IMR-90 (cell line): ENCODE results near the gene GALNT9. TPM values are rescaled to one million over a fixed set of nuclear protein-coding genes. Genes with fewer than 3 reads are reported as not detected.

Source experiments
- ATAC-seq: fragments of 200-7000 bp; cut with Tn5 transposase; 2 replicates; pipeline ENCODE4 v1.9.1; 2020; ENCODE audit warnings: low read depth, mild to moderate bottlenecking, moderate library complexity
- BruUV-seq: library from RNA; stranded (reverse); fragments of 400-500 nt; replicated peaks from 2 replicates; lab custom pipeline; 2021; lab: Mats Ljungman, UMichigan
- CTCF ChIA-PET: fragments of 300-600 bp; formaldehyde crosslinking; extraction: SDS; loops from one replicate; lab custom pipeline; 2021; ENCODE audit warnings: antibody characterized with exemption; lab: Yijun Ruan, JAX
- POLR2A ChIA-PET: fragments of 300-600 bp; sonication (Branson Sonifier 250); formaldehyde crosslinking; loops from one replicate; lab custom pipeline; 2022; ENCODE audit warnings: antibody characterized with exemption; ENCODE audit not compliant: unreplicated experiment; lab: Charles Lee
- DNase-seq: peaks from one replicate; pipeline ENCODE4 v3.0.0; 2013
- H2AFZ ChIP-seq: replicated peaks from 2 replicates; pipeline ENCODE3; 2013; ENCODE audit warnings: low read length, mild to moderate bottlenecking; ENCODE audit not compliant: poor library complexity
- H2AK5ac ChIP-seq: 2 replicates; pipeline ENCODE4 v1.6.1; 2013; ENCODE audit warnings: low read depth, low read length, inconsistent platforms
- H2AK9ac ChIP-seq: replicated peaks from 2 replicates; pipeline ENCODE3; 2013; ENCODE audit warnings: mild to moderate bottlenecking, low read depth, low read length, moderate library complexity; ENCODE audit not compliant: poor library complexity
- H2BK120ac ChIP-seq: 2 replicates; pipeline ENCODE4 v1.6.1; 2013; ENCODE audit warnings: low read depth, low read length, inconsistent platforms
- H2BK15ac ChIP-seq: 3 replicates; pipeline ENCODE4 v1.6.1; 2013; ENCODE audit warnings: low read depth, low read length, inconsistent platforms
- H2BK20ac ChIP-seq: 2 replicates; pipeline ENCODE4 v1.6.1; 2013; ENCODE audit warnings: low read depth, mild to moderate bottlenecking, inconsistent platforms, low read length, moderate library complexity
- H2BK5ac ChIP-seq: 2 replicates; pipeline ENCODE4 v1.6.1; 2013; ENCODE audit warnings: mild to moderate bottlenecking, low read depth, low read length, inconsistent platforms; ENCODE audit not compliant: poor library complexity, severe bottlenecking
- H3K14ac ChIP-seq: replicated peaks from 2 replicates; pipeline ENCODE4 v1.6.1; 2013; ENCODE audit warnings: low read depth, low read length, inconsistent platforms
- H3K18ac ChIP-seq: 2 replicates; pipeline ENCODE4 v1.6.1; 2013; ENCODE audit warnings: low read depth, low read length, control low read depth
- H3K23ac ChIP-seq: 2 replicates; pipeline ENCODE4 v1.6.1; 2013; ENCODE audit warnings: low read depth, low read length, inconsistent platforms
- H3K27ac ChIP-seq: 2 replicates; pipeline ENCODE4 v1.5.1; 2013; ENCODE audit warnings: mild to moderate bottlenecking, control low read depth, low read length; ENCODE audit not compliant: insufficient read depth
- H3K27me3 ChIP-seq: 2 replicates; pipeline ENCODE4 v1.6.1; 2013; ENCODE audit warnings: low read length; ENCODE audit not compliant: control insufficient read depth, insufficient read depth
- H3K36me3 ChIP-seq: 2 replicates; pipeline ENCODE4 v1.6.1; 2013; ENCODE audit warnings: low read length, mixed read lengths; ENCODE audit not compliant: control insufficient read depth, insufficient read depth
- H3K4ac ChIP-seq: 2 replicates; pipeline ENCODE4 v1.6.1; 2013; ENCODE audit warnings: low read depth, low read length, inconsistent platforms
- H3K4me1 ChIP-seq: 2 replicates; pipeline ENCODE4 v1.6.1; 2013; ENCODE audit warnings: low read length, mixed read lengths; ENCODE audit not compliant: control insufficient read depth, insufficient read depth
- H3K4me2 ChIP-seq: 2 replicates; pipeline ENCODE4 v1.6.1; 2013; ENCODE audit warnings: low read depth, mild to moderate bottlenecking, control low read depth, low read length, moderate library complexity
- H3K4me3 ChIP-seq: 2 replicates; pipeline ENCODE4 v1.5.1; 2013; ENCODE audit warnings: low read depth, mild to moderate bottlenecking, control low read depth, low read length, moderate library complexity; ENCODE audit not compliant: insufficient read depth
- H3K56ac ChIP-seq: 2 replicates; pipeline ENCODE4 v1.6.1; 2013; ENCODE audit warnings: low read length, inconsistent platforms; ENCODE audit not compliant: insufficient read depth; ENCODE audit errors: extremely low read depth
- H3K79me1 ChIP-seq, 2 experiments: 2 replicates each; pipeline ENCODE4 v1.6.1; 2013; ENCODE audit warnings: low read length in 2 of 2, inconsistent platforms in 1 of 2, low read depth in 1 of 2
- H3K9ac ChIP-seq: 2 replicates; pipeline ENCODE4 v1.6.1; 2013; ENCODE audit warnings: low read depth, low read length, control low read depth
- H3K9me1 ChIP-seq: 2 replicates; pipeline ENCODE4 v1.6.1; 2013; ENCODE audit warnings: low read length, inconsistent platforms; ENCODE audit not compliant: insufficient read depth
- H3K9me3 ChIP-seq: 2 replicates; pipeline ENCODE4 v1.6.1; 2013; ENCODE audit warnings: low read length; ENCODE audit not compliant: control insufficient read depth, insufficient read depth
- H4K20me1 ChIP-seq: 2 replicates; pipeline ENCODE4 v1.6.1; 2013; ENCODE audit warnings: low read length, inconsistent platforms; ENCODE audit not compliant: insufficient read depth
- H4K5ac ChIP-seq: 2 replicates; pipeline ENCODE4 v1.6.1; 2013; ENCODE audit warnings: mild to moderate bottlenecking, low read depth, low read length, control low read depth
- H4K8ac ChIP-seq, 2 experiments: 2 replicates each; pipeline ENCODE4 v1.6.1; 2013; ENCODE audit warnings: low read depth in 2 of 2, low read length in 2 of 2, control low read depth in 1 of 2, inconsistent platforms in 1 of 2
- H4K91ac ChIP-seq: 2 replicates; pipeline ENCODE4 v1.6.1; 2013; ENCODE audit warnings: low read depth, low read length, inconsistent platforms; ENCODE audit not compliant: insufficient read depth
- BHLHE40 ChIP-seq: fragments of 150-350 bp; IDR thresholded peaks from 2 replicates; pipeline ENCODE4 v1.6.1; 2016; ENCODE audit warnings: mild to moderate bottlenecking, low read depth, low read length
- WGBS, 2 experiments: methylation state at CpG; one replicate each; pipeline versions ENCODE4 v1.1.5 to v1.1.7; 2013; ENCODE audit warnings: missing lambda C conversion rate in 2 of 2; ENCODE audit not compliant: insufficient read length in 1 of 2; ENCODE audit errors: extremely low coverage in 2 of 2; 5-methylcytosine and 5-hydroxymethylcytosine counted together
- dilution Hi-C: fragments of 300-500 bp; cut with HindIII; formaldehyde crosslinking; loops from one replicate; pipeline ENCODE4 v1.14.3; 2018; ENCODE audit warnings: low sequenced_read_pairs; ENCODE audit not compliant: unreplicated experiment
- in situ Hi-C: fragments of 300-500 bp; cut with MboI; formaldehyde crosslinking; loops from 3 replicates; pipeline ENCODE4 v1.14.3; 2019; ENCODE audit warnings: low sequenced_read_pairs, inconsistent platforms, mixed read lengths
- intact Hi-C: fragments of 100-400 bp; cut with micrococcal nuclease; formaldehyde crosslinking; loops from 2 replicates; pipeline ENCODE4 v1.10.0; 2022
- polyA plus RNA-seq, 3 experiments: library from polyadenylated mRNA; depleted of rRNA; stranded (reverse); fragments of >200 nt; gene quantifications; 2 replicates each; pipeline ENCODE4 v1.2.3, GENCODE V29; 2012; ENCODE audit warnings: low replicate concordance in 1 of 3
- total RNA-seq: library from RNA; depleted of rRNA; stranded (reverse); fragments of >200 nt; gene quantifications from 2 replicates; pipeline ENCODE4 v1.2.3, GENCODE V29; 2012

The GALNT9 gene
- total and polyA plus RNA-seq, 2 of the 4 experiments (the other 2 are of a cell fraction) = under 0.01 to 0.12 TPM

GRCh38 chr12:132178801-132179401, 150.5 kb downstream of the GALNT9 start:
- H3K27me3 ChIP-seq = peaks cover 55% of the 10 kb centered on the region
- no peak overlapping the region for H4K5ac ChIP-seq
- intact Hi-C loops (no loop called here), in situ Hi-C loops (no loop called here), dilution Hi-C loops (no loop called here)
- no peak overlapping the region for H4K8ac ChIP-seq
- no peaks in the 10 kb centered on the region; the same call in 1 of the 2 replicates for H3K9me3 ChIP-seq
- H3K9ac ChIP-seq = no peak overlapping the region
- H3K18ac ChIP-seq = no peak overlapping the region
- no peaks in the 10 kb centered on the region; the same call in 1 of the 2 replicates for H4K20me1 ChIP-seq
- H3K56ac ChIP-seq = no peak overlapping the region
- 63% methylated on average over 14 of the region's 39 CpGs; no CpG with 5 or more reads in 1 of the 2 experiments for WGBS, 2 experiments
- no peak for DNase-seq
- no peaks in the 10 kb centered on the region for H3K79me1 ChIP-seq
- H3K4me3 ChIP-seq = no peak overlapping the region
- H3K27ac ChIP-seq = no peak overlapping the region
- no peak overlapping the region for H2AK9ac ChIP-seq
- H3K14ac ChIP-seq = no peak overlapping the region
- H3K4me1 ChIP-seq = no peaks in the 10 kb centered on the region
- H3K36me3 ChIP-seq = no peaks in the 10 kb centered on the region
- no peak overlapping the region for H2BK5ac ChIP-seq
- H3K4me2 ChIP-seq = no peak overlapping the region
- ChIA-PET POLR2A (no interaction called here), CTCF (no interaction called here)
- no peak overlapping the region for H4K91ac ChIP-seq
- no peak overlapping the region for H3K23ac ChIP-seq
- no peak overlapping the region for H2AK5ac ChIP-seq
- no TSS peak for BruUV-seq
- no peak overlapping the region for H2BK20ac ChIP-seq
- no peak for TF ChIP-seq BHLHE40
- no peak for ATAC-seq
- H2BK15ac ChIP-seq = no peak overlapping the region
- peak overlapping the region; percentile 14 for H2AFZ ChIP-seq
- H3K4ac ChIP-seq = no peak overlapping the region
- H3K9me1 ChIP-seq = no peaks in the 10 kb centered on the region
- no peak overlapping the region for H2BK120ac ChIP-seq
